NCI-H460 (cell line): ENCODE data around the gene NELL1. TPM values are rescaled to one million over a fixed set of nuclear protein-coding genes. Genes with fewer than 3 reads are reported as not detected.

Source experiments
- DNase-seq: peaks from one replicate; pipeline ENCODE4 v3.0.0-alpha.2; 2016; ENCODE audit warnings: low read depth; ENCODE audit errors: extremely low read depth
- total RNA-seq: library from RNA; depleted of rRNA; stranded (reverse); fragments of >200 nt; shearing (Covaris generic); gene quantifications from 2 replicates; pipeline ENCODE4 v1.2.3, GENCODE V29; 2014

NELL1 gene
- total RNA-seq, 1 experiment from 2014 or later: not detected

- no peak for DNase-seq
Measured at GRCh38 chr11:21398195-21398594, 728.8 kb downstream of the NELL1 start.

GRCh38 chr11:21401496-21401895 is 732.1 kb downstream of the NELL1 start:
- no peak for DNase-seq

DNA sequence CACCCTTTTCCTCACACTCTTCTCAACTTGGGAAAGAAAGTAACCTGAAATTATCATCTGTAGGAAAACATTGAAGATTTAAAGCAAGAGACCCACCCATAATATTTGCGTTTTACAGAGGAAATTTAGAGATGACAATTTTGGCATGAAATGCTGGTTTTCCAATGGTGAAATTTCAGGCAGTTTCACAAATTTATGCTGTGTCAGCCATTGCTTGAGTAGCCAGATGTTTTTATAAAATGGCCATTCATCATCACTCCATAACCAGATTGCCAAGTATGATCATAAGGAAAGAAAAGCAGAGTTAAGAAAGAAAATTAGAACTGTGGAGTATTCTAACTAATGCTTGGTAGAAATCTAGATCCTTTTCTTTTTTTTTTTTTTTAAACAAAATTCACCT is 732.9 kb downstream of the NELL1 start:
- DNase-seq: no peak

DNA sequence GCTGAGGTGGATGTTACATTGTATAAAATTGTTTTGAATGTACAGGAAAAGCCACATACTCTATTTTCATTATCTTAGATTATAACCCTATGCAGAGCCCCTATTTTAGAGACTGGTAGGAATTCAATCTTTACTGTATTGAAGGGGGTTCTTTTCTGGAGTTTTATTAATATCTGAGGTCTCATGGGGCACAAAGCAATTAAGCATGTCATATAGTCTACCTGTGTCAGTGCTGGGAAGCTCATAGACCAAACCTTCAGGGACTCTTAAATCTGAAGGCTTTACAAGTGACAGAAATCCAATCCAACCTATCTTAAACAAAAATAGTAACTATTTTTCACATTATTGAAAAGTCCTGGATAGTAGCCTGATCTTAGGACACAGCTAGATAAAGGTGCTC is 733.7 kb downstream of the NELL1 start:
- no peak for DNase-seq

DNA sequence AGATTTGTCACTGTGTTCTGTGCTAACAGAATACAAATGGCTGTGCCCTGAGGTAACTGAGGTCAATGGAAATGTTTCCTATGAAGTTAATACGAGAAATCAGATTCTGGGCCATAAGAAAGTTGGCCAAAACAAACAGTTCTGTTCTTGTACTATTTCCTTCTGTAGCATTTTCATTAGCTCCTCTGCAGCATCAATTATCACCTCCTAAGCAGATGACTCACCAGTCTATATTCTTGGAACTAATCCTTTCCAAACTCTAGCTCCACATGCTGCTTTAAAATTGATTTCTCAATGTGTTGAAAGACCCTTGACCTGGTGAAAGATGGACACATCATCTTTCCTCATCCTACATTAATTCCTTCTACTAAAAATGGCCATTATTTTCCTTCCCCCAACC is 736.0 kb downstream of the NELL1 start:
- no peak for DNase-seq

DNA sequence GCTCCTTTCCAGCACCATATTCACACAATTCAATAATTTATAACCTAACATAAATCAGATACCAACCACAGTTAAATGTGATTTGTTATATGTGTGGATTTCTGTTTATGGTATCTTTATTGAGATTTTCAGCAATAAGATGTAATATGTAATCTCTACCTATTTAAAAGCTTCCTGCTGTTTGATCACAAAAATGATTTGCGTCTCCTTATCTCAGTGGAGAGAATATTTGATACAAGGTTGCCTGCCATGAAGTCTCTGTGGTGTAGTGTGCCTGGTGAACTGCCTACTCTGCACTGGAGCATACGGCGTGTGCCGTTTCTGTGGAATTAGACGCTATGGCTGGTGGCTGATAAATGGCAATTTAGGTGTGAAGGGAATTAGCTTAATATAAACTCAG is 741.1 kb downstream of the NELL1 start:
- no peak for DNase-seq

GRCh38 chr11:21411104-21411503 is 741.7 kb downstream of the NELL1 start:
- DNase-seq: no peak

- no peak for DNase-seq
Measured at GRCh38 chr11:21411597-21411996, 742.2 kb downstream of the NELL1 start.

- DNase-seq: no peak
Measured at GRCh38 chr11:21412652-21413383, 743.4 kb downstream of the NELL1 start.

GRCh38 chr11:21414953-21415352 is 745.6 kb downstream of the NELL1 start:
- no peak for DNase-seq

DNA sequence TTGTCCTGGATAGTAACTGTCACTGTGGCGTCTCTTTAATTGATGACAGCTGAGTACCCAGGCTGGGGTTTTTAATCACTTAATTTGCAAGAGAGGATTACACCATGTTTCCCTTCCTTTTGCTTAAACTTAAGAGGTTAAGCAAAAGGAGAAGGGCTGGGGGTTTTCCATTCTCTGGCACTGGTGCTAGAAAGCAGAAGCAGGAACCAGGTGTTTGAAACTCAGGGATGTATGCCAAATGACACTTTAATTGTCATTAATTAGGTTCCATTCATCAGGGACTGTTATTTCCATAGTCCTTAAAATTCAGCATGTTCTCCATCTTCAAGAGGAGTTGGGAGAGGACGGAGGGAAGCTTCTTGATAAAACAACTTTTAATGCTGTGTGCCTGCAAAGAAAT is 746.2 kb downstream of the NELL1 start:
- no peak for DNase-seq

- DNase-seq: no peak
Measured at GRCh38 chr11:21421711-21422329, 752.4 kb downstream of the NELL1 start.

DNA sequence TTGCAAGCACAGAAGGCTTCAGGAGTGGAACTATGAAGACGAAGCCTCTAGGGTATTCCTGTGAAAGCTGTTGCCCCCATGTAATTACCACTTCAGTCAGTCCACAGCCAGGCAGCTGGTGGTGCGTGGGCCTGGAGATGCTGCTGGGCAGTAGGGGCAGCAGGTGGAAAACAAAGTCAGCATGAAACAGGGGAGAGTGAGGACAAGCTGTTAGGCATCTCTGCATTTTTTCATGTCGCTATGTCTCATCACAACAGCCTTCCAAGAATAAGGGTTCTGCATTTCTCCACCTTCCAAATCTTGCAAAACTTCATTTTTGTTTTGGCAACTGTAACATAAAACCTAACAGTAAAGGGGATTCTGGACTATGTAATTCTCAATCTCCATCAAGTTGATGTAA is 757.5 kb downstream of the NELL1 start:
- no peak for DNase-seq

GRCh38 chr11:21427726-21428125 is 758.3 kb downstream of the NELL1 start:
- DNase-seq: no peak

- no peak for DNase-seq
Measured at GRCh38 chr11:21428796-21429195, 759.4 kb downstream of the NELL1 start.

GRCh38 chr11:21429401-21429800 is 760.0 kb downstream of the NELL1 start:
- no peak for DNase-seq

- no peak for DNase-seq
Measured at GRCh38 chr11:21430537-21430936, 761.2 kb downstream of the NELL1 start.

GRCh38 chr11:21446939-21447590 is 777.7 kb downstream of the NELL1 start:
- no peak for DNase-seq

- no peak for DNase-seq
Measured at GRCh38 chr11:21447871-21448270, 778.5 kb downstream of the NELL1 start.

DNA sequence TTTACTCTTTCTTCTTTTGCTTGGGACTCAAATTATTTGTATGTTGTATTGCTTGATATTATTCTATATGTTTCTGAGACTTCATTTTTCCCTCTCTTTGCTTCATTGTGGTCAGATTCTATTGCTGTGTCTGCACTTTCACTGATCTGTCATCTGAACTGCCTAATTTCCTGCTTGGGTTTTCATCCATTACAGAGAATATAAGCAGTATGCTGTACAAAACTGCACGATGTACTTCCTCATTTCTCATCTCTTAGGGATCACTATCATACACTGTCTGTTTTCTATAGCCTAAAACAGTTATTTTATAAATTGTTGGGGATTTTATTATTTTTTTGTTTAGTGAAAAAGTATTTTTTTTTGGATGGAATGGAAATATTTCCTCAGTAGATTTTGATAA is 786.8 kb downstream of the NELL1 start:
- no peak for DNase-seq

DNA sequence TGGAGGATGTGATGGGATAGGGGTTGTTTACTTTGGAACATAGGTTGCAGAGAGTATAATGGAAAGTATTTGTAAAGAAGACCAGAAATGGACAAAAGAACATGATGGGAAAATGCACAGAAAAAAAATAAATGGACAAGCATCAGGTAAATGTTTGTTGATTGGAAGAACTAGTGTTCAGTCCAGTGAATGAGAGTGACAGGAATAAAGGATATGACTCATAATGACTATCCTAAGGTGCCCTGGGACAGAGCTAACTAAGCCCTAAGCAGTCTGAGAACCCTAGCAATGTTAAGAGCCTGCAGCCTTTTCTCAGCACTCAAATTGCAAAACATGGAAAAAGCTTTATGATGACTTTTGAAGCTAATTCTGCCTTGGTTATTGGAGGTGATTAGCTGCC is 790.7 kb downstream of the NELL1 start:
- no peak for DNase-seq

GRCh38 chr11:21461701-21462100 is 792.3 kb downstream of the NELL1 start:
- no peak for DNase-seq
